ENCODE measurements around the gene ZNF79. TPM values are rescaled to one million over a fixed set of nuclear protein-coding genes. Genes with fewer than 3 reads are reported as not detected.

ZNF79 gene
- total and polyA plus RNA-seq, 2 of the 8 experiments (the other 6 are each of a cell fraction or from before 2014, with no cell fraction given) = 2.4 to 7.4 TPM

DNA sequence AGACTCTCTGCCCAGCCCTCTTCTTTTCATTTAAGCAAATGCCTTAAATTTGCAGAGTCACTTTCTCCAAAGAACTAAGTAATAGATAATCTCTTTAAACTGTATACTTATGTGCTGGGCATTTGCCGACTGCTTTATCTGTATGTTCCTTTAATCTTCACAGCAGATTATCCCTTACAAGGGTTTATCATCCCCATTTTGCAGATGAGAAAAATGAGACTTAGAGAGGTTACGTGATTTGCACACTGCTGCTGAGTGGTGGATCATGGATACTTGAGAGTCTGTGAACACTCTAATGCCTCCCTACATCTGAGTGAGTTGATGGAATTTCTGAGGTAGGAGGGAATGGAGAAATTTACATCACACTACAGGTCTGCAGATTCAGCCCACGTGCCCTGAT lies 4.2 kb downstream of the ZNF79 start:
- no peak overlapping the region for H2BK20ac ChIP-seq (ENCODE audit: low read length)
- ChIA-PET POLR2A (ENCODE audit: partially characterized antibody) (interaction anchor here (1.5 kb wide), 1 partner anchor 22 kb away, joined by 4 read pairs; the partner anchor contains the start of genes LRSAM1 and RPL12), CTCF (ENCODE audit: partially characterized antibody) (no interaction called here)
- no peak overlapping the region for H2BK5ac ChIP-seq (ENCODE audit: low read depth, low read length)
- no peak for TF ChIP-seq RXRA (IDR thresholded peaks at IDR 0.05; ENCODE audit: insufficient read depth, low read depth, low read length)
- TF ChIP-seq TCF12 (IDR thresholded peaks at IDR 0.05; ENCODE audit: low read depth, low read length) = no peak
- TF ChIP-seq SP4 (IDR thresholded peaks at IDR 0.05; ENCODE audit: low read length) = no peak
- TF ChIP-seq CHD1 (IDR thresholded peaks at IDR 0.05; ENCODE audit: low read depth, low read length) = no peak
- TF ChIP-seq MAX (IDR thresholded peaks at IDR 0.05) = no peak
- TF ChIP-seq, protein P1, sequence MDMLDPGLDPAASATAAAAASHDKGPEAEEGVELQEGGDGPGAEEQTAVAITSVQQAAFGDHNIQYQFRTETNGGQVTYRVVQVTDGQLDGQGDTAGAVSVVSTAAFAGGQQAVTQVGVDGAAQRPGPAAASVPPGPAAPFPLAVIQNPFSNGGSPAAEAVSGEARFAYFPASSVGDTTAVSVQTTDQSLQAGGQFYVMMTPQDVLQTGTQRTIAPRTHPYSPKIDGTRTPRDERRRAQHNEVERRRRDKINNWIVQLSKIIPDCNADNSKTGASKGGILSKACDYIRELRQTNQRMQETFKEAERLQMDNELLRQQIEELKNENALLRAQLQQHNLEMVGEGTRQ (IDR thresholded peaks at IDR 0.05; ENCODE audit: low read length) = no peak
- no peak for TF ChIP-seq BRCA1 (IDR thresholded peaks at IDR 0.05; ENCODE audit: low read depth, low read length)
- TF ChIP-seq CREB1 (IDR thresholded peaks at IDR 0.05) = no peak
- no peaks in the 10 kb centered on the region for H3K9me3 ChIP-seq (ENCODE audit: insufficient read depth in 2 of 2, low read depth in 1 of 2, low read length in 1 of 2)
- no peak overlapping the region for H3K27ac ChIP-seq (ENCODE audit: low read depth, low read length)
- 93% methylated on average over 3 of the region's 3 CpGs; no CpG with 5 or more reads in 1 of the 2 experiments for WGBS, 2 experiments (ENCODE audit: extremely low coverage in 1 of 2, insufficient coverage in 1 of 2, insufficient read length in 1 of 2, insufficient replicate concordance in 2 of 2, low coverage in 1 of 2, low lambda C conversion rate in 2 of 2, missing lambda C conversion rate in 1 of 2)
- peaks cover 7 to 35% of the 10 kb centered on the region in 2 experiments for H3K79me2 ChIP-seq (ENCODE audit: control insufficient read depth in 1 of 2, insufficient read depth in 2 of 2, low read length in 2 of 2)
- peaks cover 0 to 3% (median 1%) of the 10 kb centered on the region in 4 experiments; a peak in 2 of 7 replicates for H3K4me1 ChIP-seq (replicated peaks in 1 of 4; ENCODE audit: control insufficient read depth in 3 of 4, insufficient read depth in 4 of 4, low read length in 3 of 4)
- no peak overlapping the region for H2BK120ac ChIP-seq (replicated peaks; ENCODE audit: low read depth, low read length)
- peaks cover 10% of the 10 kb centered on the region for H3K23me2 ChIP-seq (ENCODE audit: low read depth, low read length)
- no peak overlapping the region for H3K4ac ChIP-seq (replicated peaks; ENCODE audit: insufficient read length, low read depth, low read length)
- no peak overlapping the region for H3K23ac ChIP-seq (ENCODE audit: insufficient read length)
- no peak for DNase-seq (ENCODE audit: low read depth in 1 of 2, low spot score in 2 of 2)
- no peak overlapping the region for H3K4me3 ChIP-seq (ENCODE audit: extremely low read depth in 1 of 4, insufficient read depth in 2 of 4, low read depth in 3 of 4, low read length in 4 of 4)
- peaks cover 2% of the 10 kb centered on the region; the same call in 1 of the 2 replicates for H3K79me1 ChIP-seq (ENCODE audit: low read depth, low read length)
- no peak overlapping the region for H2BK12ac ChIP-seq (ENCODE audit: low read depth, low read length)
- H4K8ac ChIP-seq (ENCODE audit: extremely low read depth, insufficient read depth, low read length) = no peak overlapping the region
- peaks cover 3 to 20% (median 10%) of the 10 kb centered on the region in 4 experiments for H3K36me3 ChIP-seq (ENCODE audit: control insufficient read depth in 2 of 4, insufficient read depth in 4 of 4, low read length in 3 of 4)
- H3K27me3 ChIP-seq (replicated peaks in 1 of 4; ENCODE audit: control insufficient read depth in 3 of 4, extremely low read depth in 1 of 4, insufficient read depth in 3 of 4, low read length in 3 of 4) = no peaks in the 10 kb centered on the region
- H4K5ac ChIP-seq (ENCODE audit: insufficient read length, low read depth, low read length) = no peak overlapping the region
- H2AK5ac ChIP-seq (ENCODE audit: low read depth, low read length) = no peak overlapping the region
- H3K4me2 ChIP-seq (ENCODE audit: insufficient read depth in 1 of 2, low read depth in 2 of 2, low read length in 2 of 2) = no peak overlapping the region
- H3K56ac ChIP-seq (replicated peaks; ENCODE audit: insufficient read length, low read depth, low read length) = no peak overlapping the region
- no peak overlapping the region for H2AFZ ChIP-seq (ENCODE audit: low read length)
- H4K20me1 ChIP-seq (replicated peaks in 1 of 2; ENCODE audit: control insufficient read depth in 1 of 2, insufficient read depth in 2 of 2, low read length in 2 of 2) = peaks cover 0 to 6% of the 10 kb centered on the region in 2 experiments
- FAIRE-seq = no peak
- no peak overlapping the region for H3K18ac ChIP-seq (ENCODE audit: extremely low read depth, low read length)
- no peak overlapping the region for H3K9ac ChIP-seq (replicated peaks in 1 of 4; ENCODE audit: extremely low read depth in 1 of 4, low read depth in 3 of 4, low read length in 3 of 4)
- no peak overlapping the region for H4K91ac ChIP-seq (replicated peaks; ENCODE audit: insufficient read length, low read length)
- H3K14ac ChIP-seq (ENCODE audit: insufficient read length) = no peak overlapping the region
- H2BK15ac ChIP-seq (ENCODE audit: low read length) = no peak overlapping the region

Data from H1 (cell line).